Measurements from ENCODE around the gene PEAR1.

DNA sequence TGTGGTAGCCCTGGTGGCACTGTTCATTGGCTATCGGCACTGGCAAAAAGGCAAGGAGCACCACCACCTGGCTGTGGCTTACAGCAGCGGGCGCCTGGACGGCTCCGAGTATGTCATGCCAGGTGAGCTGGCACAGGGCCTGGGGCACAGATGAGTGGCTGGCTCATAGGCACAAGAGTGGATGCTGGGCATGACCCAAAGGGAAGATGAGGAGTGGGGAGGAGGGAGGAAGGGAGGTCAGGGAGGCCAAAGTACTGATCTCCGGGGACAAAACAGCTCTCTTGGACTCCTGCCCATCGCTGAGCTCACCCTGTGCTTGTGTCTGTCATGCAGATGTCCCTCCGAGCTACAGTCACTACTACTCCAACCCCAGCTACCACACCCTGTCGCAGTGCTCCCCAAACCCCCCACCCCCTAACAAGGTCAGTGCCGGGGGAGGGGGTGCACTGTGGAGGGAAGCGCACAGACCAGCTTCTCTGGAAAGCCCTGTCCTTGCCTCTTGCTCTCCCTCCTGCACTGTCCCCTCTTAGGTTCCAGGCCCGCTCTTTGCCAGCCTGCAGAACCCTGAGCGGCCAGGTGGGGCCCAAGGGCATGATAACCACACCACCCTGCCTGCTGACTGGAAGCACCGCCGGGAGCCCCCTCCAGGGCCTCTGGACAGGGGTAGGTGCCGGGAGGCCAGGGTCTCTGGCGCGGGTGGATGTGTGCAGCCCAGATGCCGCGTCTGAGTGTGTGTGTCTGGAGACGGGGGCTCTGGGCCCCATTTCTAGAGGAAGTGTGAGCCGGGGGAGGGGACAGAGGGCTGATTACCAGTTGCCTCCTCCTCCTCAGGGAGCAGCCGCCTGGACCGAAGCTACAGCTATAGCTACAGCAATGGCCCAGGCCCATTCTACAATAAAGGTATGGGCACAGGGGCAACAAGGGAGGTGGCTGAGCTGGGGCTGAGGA lies 19.6 kb downstream of the PEAR1 start:
- TF ChIP-seq POLR2A (IDR thresholded peaks at IDR 0.05; ENCODE audit: low read depth, low read length): no peak
- TF ChIP-seq, protein P1, sequence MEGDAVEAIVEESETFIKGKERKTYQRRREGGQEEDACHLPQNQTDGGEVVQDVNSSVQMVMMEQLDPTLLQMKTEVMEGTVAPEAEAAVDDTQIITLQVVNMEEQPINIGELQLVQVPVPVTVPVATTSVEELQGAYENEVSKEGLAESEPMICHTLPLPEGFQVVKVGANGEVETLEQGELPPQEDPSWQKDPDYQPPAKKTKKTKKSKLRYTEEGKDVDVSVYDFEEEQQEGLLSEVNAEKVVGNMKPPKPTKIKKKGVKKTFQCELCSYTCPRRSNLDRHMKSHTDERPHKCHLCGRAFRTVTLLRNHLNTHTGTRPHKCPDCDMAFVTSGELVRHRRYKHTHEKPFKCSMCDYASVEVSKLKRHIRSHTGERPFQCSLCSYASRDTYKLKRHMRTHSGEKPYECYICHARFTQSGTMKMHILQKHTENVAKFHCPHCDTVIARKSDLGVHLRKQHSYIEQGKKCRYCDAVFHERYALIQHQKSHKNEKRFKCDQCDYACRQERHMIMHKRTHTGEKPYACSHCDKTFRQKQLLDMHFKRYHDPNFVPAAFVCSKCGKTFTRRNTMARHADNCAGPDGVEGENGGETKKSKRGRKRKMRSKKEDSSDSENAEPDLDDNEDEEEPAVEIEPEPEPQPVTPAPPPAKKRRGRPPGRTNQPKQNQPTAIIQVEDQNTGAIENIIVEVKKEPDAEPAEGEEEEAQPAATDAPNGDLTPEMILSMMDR (conservative IDR thresholded peaks at IDR 0.05; ENCODE audit: low read depth, low read length): no peak
- TF ChIP-seq CEBPB (IDR thresholded peaks at IDR 0.05; ENCODE audit: low read depth, low read length): no peak
- no peak for TF ChIP-seq RFX5 (IDR thresholded peaks at IDR 0.05; ENCODE audit: low read depth, low read length)
- TF ChIP-seq BHLHE40 (IDR thresholded peaks at IDR 0.05; ENCODE audit: low read depth, low read length): no peak
- no peak for TF ChIP-seq RAD21 (IDR thresholded peaks at IDR 0.05; ENCODE audit: low read length)
- TF ChIP-seq RCOR1 (IDR thresholded peaks at IDR 0.05; ENCODE audit: insufficient replicate concordance, low read length): no peak
- no peak for TF ChIP-seq MXI1 (IDR thresholded peaks at IDR 0.05; ENCODE audit: borderline replicate concordance, low read depth, low read length)
- TF ChIP-seq MAFK (IDR thresholded peaks at IDR 0.05; ENCODE audit: low read depth, low read length): no peak
- TF ChIP-seq, protein P2, sequence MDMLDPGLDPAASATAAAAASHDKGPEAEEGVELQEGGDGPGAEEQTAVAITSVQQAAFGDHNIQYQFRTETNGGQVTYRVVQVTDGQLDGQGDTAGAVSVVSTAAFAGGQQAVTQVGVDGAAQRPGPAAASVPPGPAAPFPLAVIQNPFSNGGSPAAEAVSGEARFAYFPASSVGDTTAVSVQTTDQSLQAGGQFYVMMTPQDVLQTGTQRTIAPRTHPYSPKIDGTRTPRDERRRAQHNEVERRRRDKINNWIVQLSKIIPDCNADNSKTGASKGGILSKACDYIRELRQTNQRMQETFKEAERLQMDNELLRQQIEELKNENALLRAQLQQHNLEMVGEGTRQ (IDR thresholded peaks at IDR 0.05; ENCODE audit: low read depth, low read length): no peak
- TF ChIP-seq FOS (IDR thresholded peaks at IDR 0.05; ENCODE audit: low read depth, low read length): no peak
- no peak for TF ChIP-seq SMC3 (IDR thresholded peaks at IDR 0.05; ENCODE audit: low read depth, low read length)

Measured in IMR-90 (cell line).